Skin epidermis (tissue), 12 donors: ENCODE data around the gene EP400.
"Not testable (repeated sequence)": the region's sequence is repeated elsewhere in the genome, so short reads cannot be mapped to it uniquely, and the experiment has no call there.

Experiments used
- H3K27ac ChIP-seq, 21 experiments: fragments of 200-600 bp; sonication (generic) in 11 of 21; one replicate each; pipeline ENCODE4 v1.5.0; 2020; ENCODE audit warnings: mild to moderate bottlenecking in 3 of 21, inconsistent platforms in 2 of 21, moderate library complexity in 2 of 21
- H3K4me3 ChIP-seq, 7 experiments: fragments of 200-600 bp; sonication (generic) in 2 of 7; one replicate each; pipeline ENCODE4 v1.5.0; 2020; ENCODE audit warnings: inconsistent platforms in 2 of 7, mild to moderate bottlenecking in 2 of 7, moderate library complexity in 1 of 7

EP400 gene

DNA sequence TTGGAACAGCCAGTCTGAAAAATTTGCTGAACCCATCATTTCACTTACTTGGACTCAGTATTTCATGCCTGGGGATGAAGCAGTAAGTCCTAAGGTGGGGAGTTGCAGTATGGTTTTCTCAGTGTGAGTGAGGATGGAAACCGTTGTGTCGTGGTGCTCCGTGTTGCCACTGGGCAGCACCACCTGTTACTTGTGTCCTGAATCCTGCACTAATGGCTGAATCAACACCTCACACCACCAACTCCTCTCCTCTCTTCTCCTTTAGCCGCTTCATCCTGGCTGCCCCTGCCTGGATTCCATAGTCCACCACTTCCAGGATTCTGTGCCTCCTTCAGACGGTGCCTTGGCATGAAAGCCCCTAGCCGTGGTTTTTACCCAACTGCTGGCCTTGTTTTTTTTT is 3.0 kb upstream of the EP400 start:
- Histone ChIP-seq H3K27ac (no peak overlapping the region), H3K4me3 (no peak overlapping the region)

DNA sequence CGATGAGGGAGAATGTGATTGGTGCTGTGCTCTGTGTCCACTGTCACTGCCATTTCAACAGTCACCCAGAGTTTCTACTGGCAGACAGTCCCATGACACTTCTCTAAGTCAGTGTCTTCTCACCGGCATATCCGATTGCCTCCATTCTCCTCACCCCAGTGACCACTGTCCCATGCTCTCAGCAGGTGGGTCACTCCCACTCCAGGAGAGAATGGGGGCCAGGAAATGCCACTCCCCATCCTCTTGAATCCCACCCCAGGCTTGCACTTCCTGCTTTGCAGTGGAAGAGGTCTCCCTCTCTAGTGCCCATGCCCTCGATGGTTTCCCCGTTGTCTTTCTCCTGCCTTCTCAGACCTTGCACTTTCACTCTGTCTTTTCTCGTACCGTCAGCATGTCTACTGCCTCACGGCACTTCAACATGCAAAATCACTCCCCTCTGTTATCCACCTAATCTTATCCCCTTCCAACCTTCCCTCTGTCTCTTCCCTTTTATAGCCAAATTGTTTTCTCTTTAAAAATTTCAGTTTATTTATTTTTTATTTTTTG is 2.2 kb upstream of the EP400 start:
- Histone ChIP-seq H3K4me3 (no peak overlapping the region), H3K27ac (peak overlapping the region in 6 of 21 experiments; percentile 14 to 92 (median 46))

DNA sequence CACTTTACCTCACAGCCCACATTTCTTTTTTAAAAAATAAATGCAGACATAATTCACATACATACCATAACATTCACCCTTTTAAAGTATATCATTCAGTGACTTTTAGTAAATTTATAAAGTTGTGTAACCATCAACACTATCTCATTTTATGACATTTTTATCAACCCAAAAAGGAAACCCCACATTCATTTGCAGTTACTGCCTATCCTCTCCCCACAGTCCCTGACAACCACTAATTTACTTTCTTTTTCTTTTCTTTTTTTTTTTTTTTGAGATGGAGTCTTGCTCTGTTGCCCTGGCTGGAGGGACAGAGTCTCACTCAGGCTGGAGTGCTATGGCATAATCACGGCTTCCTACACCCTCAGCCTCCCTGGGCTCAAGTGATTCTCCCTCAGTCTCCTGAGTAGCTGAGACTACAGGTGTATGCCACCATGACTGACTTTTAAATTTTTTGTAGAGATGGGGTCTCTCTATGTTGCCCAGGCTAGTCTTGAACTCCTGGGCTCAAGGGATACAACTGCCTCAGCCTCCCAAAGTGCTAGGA is 1.5 kb upstream of the EP400 start:
- H3K27ac ChIP-seq = peak overlapping the region in 10 of 21 experiments; percentile 51 to 95 (median 90)
- no peak overlapping the region for H3K4me3 ChIP-seq

- Histone ChIP-seq H3K4me3 (peak overlapping the region; percentile 87 to 100 (median 98)), H3K27ac (peak overlapping the region in 19 of 21 experiments; percentile 6 to 95 (median 88))
Measured at GRCh38 chr12:131948713-131949430, 870 bp upstream of the EP400 start.

DNA sequence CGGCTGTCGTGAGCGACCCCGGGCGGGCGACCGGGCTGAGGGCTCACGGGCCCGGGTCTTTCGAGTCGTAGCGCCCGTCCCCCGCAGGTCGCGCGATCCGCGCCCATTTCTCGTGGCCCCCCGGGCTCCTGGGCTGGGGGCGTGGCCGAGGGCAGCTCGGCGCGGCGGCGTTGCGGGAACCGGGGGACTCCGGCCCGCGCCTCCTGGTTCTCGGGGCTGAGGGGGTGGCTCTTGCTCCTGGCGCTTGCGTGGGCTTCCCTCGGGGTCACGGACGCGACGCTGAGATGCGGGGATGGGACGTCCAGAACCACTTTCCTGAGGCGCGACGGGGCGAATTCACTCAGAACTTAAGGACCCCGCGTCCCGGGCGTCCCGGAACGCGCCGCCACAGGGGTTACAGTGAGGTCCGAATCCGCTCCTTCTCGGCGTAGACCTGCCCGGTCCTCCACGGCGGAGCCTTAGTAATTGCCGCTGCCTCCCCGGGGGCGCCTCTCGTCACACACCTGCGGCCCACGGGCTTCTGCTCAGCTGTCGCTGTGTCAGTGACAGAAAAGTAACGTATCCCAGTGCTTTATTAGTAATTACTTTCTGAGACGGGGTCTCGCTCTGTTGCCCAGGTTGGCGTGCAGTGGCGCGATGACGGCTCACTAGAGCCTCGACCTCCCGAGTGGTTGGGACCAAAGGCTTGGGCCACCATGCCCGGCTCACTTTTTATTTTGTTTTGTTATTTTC is 606 bp downstream of the EP400 start:
- Histone ChIP-seq H3K4me3 (peak overlapping the region; percentile 87 to 100 (median 98)), H3K27ac (peak overlapping the region; percentile 16 to 95 (median 88))

- not testable (repeated sequence) for H3K27ac ChIP-seq, H3K4me3 ChIP-seq
Measured at GRCh38 chr12:131953810-131954209, 4.1 kb downstream of the EP400 start.

DNA sequence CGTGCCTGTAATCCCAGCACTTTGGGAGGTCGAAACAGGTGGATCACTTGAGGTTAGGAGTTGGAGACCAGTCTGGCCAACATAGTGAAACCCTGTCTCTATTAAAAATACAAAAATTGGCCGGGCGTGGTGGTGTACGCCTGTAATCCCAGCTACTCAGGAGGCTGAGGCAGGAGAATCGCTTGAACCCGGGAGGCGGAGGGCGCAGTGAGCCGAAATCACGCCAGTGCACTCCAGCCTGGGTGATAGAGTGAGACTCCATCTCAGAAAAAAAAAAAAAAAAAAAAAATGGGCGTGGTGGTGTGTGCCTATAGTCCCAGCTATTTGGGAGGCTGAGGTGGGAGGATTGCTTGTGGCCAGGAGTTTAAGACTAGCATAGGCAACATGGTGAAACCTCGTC is 4.7 kb downstream of the EP400 start:
- H3K4me3 ChIP-seq = not testable (repeated sequence)

DNA sequence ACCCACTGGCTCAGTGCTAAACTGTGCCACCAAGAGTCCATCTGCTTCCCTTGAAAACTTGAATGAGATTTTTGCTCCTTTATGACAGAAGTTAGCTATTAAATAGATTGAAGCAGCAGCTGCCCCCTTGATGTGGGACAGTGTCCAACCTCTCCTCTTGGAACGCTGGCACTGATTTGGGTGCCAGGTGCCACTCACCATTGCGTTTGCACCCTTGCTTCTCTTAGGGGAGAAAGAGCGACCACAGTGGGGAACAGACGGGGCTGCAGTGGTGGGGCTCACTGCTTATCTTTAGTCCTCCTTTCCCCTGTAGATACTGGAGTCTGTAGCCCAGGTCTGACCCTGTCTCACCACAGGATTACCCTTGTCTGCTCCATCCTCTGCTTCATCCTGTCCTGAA is 9.4 kb downstream of the EP400 start:
- Histone ChIP-seq H3K27ac (no peak overlapping the region), H3K4me3 (no peak overlapping the region)

More for the DNA sequence above, 4.7 kb downstream of the EP400 start:
- not testable (repeated sequence) for H3K27ac ChIP-seq

- H3K4me3 ChIP-seq = no peak overlapping the region
Measured at GRCh38 chr12:131959641-131960589, 10.2 kb downstream of the EP400 start.

GRCh38 chr12:131960590-131961325 is 11.0 kb downstream of the EP400 start:
- not testable (repeated sequence) for H3K4me3 ChIP-seq, H3K27ac ChIP-seq

More at GRCh38 chr12:131959641-131960589, 10.2 kb downstream of the EP400 start:
- H3K27ac ChIP-seq = peak overlapping the region in 1 of 21 experiments; percentile 4

DNA sequence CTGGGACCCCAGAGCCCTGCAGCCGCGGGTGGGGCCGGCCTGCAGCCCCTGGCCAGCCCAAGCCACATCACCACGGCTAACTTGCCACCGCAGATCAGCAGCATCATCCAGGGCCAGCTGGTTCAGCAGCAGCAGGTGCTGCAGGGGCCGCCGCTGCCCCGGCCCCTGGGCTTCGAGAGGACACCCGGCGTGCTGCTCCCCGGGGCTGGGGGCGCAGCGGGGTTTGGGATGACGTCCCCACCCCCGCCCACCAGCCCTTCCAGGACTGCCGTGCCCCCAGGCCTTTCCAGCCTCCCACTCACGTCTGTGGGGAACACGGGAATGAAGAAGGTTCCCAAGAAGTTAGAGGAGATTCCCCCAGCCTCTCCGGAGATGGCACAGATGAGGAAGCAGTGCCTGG is 11.6 kb downstream of the EP400 start:
- not testable (repeated sequence) for H3K27ac ChIP-seq

DNA sequence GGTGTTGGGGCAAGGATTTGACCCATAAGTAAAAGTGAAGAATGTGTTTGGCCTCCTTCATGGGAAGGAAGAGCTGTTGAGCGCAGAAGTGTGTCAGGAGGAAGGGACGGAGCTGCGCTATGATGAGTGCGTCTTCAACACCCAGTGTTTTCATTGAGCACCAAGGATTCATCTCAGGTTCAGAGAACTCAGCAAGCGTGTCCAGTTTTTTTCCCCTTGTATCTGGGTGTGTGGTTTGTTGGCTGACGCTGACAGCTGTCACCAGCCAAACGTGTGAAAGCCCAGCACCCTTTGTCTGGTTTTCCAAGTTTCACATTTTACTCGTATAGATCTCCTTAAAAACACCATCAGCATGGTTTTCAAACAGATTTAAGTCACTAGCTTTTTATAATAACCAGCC is 12.3 kb downstream of the EP400 start:
- H3K4me3 ChIP-seq = no peak overlapping the region
- H3K27ac ChIP-seq = no peak overlapping the region

More for the DNA sequence above, 11.6 kb downstream of the EP400 start:
- not testable (repeated sequence) for H3K4me3 ChIP-seq

DNA sequence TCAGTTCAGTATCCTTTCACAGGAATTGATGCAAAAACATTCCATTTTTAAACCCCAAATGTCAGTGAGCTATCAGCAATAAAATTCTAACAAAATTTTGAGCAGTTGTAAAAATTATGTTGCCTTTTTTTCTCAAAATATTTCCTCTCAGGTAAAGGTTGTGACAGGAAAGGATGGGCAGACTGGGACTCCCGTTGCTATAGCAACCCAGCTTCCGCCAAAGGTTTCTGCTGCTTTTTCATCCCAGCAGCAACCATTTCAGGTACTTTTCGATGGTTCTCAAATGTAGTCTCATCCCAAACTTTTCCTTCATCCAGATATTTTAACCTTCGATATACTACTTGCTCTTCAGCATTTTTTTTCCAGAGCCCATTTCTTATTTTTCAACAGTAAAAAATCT is 13.6 kb downstream of the EP400 start:
- H3K4me3 ChIP-seq = no peak overlapping the region

GRCh38 chr12:131965073-131965472 is 15.3 kb downstream of the EP400 start:
- no peak overlapping the region for H3K4me3 ChIP-seq
- H3K27ac ChIP-seq = no peak overlapping the region

More for the DNA sequence above, 13.6 kb downstream of the EP400 start:
- H3K27ac ChIP-seq = no peak overlapping the region

DNA sequence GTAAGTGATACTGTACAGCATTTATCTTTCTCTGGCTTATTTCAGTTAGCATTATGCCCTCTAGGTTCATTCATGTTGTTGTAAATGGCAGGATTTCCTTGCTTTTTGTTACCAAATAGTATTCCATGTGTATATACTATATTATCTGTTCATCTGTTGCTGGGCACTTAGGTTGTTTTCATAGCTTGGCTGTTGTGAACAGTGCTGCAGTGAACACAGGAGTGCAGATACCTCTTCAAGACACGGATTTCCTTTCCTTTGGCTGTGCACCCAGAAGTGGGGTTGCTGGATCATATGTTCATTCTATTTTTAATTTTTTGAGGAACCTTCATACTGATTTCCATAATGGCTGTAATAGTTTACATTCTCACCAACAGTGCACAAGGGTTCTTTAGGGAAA is 21.5 kb downstream of the EP400 start:
- no peak overlapping the region for H3K4me3 ChIP-seq
- H3K27ac ChIP-seq = no peak overlapping the region

- no peak overlapping the region for H3K27ac ChIP-seq
- no peak overlapping the region for H3K4me3 ChIP-seq
Measured at GRCh38 chr12:131975228-131975627, 25.5 kb downstream of the EP400 start.

DNA sequence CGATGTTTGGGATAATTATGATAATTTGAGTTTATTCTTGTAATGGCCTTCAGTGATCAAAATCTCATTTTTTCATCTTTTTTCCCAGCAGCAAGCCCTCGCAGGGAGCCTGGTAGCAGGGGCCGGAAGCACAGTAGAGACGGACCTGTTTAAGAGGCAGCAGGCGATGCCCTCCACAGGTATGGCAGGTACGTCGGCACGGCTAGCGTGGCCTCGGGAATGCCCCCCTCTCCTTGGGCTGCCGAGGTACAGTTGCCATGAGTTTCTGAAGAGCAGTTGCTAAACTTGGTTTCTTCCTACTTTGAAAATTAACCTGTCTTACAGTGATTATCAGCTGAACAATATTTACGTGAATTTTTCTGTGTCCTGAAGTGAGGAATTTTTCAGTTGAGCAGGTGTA is 29.9 kb downstream of the EP400 start:
- no peak overlapping the region for H3K27ac ChIP-seq
- no peak overlapping the region for H3K4me3 ChIP-seq

- no peak overlapping the region for H3K27ac ChIP-seq
Measured at GRCh38 chr12:131980263-131980662, 30.5 kb downstream of the EP400 start.

GRCh38 chr12:131981388-131981787 is 31.6 kb downstream of the EP400 start:
- no peak overlapping the region for H3K27ac ChIP-seq
- H3K4me3 ChIP-seq = no peak overlapping the region

More at GRCh38 chr12:131980263-131980662, 30.5 kb downstream of the EP400 start:
- no peak overlapping the region for H3K4me3 ChIP-seq
